HepG2 (cell line): ENCODE results near the gene RORC. TPM values are rescaled to one million over a fixed set of nuclear protein-coding genes. Genes with fewer than 3 reads are reported as not detected.

Experiments used
- ARID5B ChIP-seq: IDR thresholded peaks from 2 replicates; pipeline ENCODE4 v1.4.0; 2020; ENCODE audit warnings: mild to moderate bottlenecking, missing genetic modification reagents
- CSRNP2 ChIP-seq: sonication (generic); formaldehyde crosslinking; conservative IDR thresholded peaks from 2 replicates; pipeline ENCODE4 v1.8.0; 2022; ENCODE audit warnings: low read depth, missing genetic modification reagents
- FOXK1 ChIP-seq: sonication (generic); formaldehyde crosslinking; IDR thresholded peaks from 2 replicates; pipeline ENCODE4 v1.4.0; 2020; ENCODE audit warnings: low read depth, missing genetic modification reagents, borderline replicate concordance
- GRHL1 ChIP-seq: sonication (generic); formaldehyde crosslinking; conservative IDR thresholded peaks from 2 replicates; pipeline ENCODE4 v1.8.0; 2022; ENCODE audit warnings: missing genetic modification reagents
- LBX2 ChIP-seq: sonication (generic); formaldehyde crosslinking; IDR thresholded peaks from 2 replicates; pipeline ENCODE4 v1.5.0; 2020; ENCODE audit warnings: missing genetic modification reagents, mild to moderate bottlenecking, borderline replicate concordance
- NR2C2 ChIP-seq: sonication (generic); formaldehyde crosslinking; IDR thresholded peaks from 2 replicates; pipeline ENCODE4 v1.4.0; 2020; ENCODE audit warnings: missing genetic modification reagents, mild to moderate bottlenecking, moderate library complexity, borderline replicate concordance
- SOX6 ChIP-seq, 2 experiments: fragments of 450-650 bp in 1 of 2; sonication (generic) in 1 of 2; formaldehyde crosslinking in 1 of 2; IDR thresholded peaks; 2 replicates each; pipeline versions ENCODE4 v1.4.0 to v1.6.1; 2017 to 2020; ENCODE audit warnings: antibody characterized with exemption in 1 of 2, mild to moderate bottlenecking in 1 of 2, missing genetic modification reagents in 1 of 2
- ZBTB3 ChIP-seq: sonication (generic); formaldehyde crosslinking; IDR thresholded peaks from 2 replicates; pipeline ENCODE4 v1.4.0; 2020; ENCODE audit warnings: low read depth, mild to moderate bottlenecking, moderate library complexity, missing genetic modification reagents, borderline replicate concordance
- ZBTB42 ChIP-seq: sonication (generic); formaldehyde crosslinking; IDR thresholded peaks from 2 replicates; pipeline ENCODE4 v1.5.0; 2020; ENCODE audit warnings: mild to moderate bottlenecking, missing genetic modification reagents
- ZFP36 ChIP-seq: fragments of 150-350 bp; IDR thresholded peaks from 2 replicates; pipeline ENCODE4 v1.6.1; 2018; ENCODE audit warnings: borderline replicate concordance, low read length, low read depth; ENCODE audit not compliant: partially characterized antibody
- ZFP36L1 ChIP-seq: sonication (generic); formaldehyde crosslinking; IDR thresholded peaks from 2 replicates; pipeline ENCODE4 v1.8.0; 2022; ENCODE audit warnings: mild to moderate bottlenecking, missing genetic modification reagents, moderate library complexity
- ZNF710 ChIP-seq: sonication (generic); formaldehyde crosslinking; IDR thresholded peaks from 2 replicates; pipeline ENCODE4 v1.5.0; 2020; ENCODE audit warnings: mild to moderate bottlenecking, missing genetic modification reagents, borderline replicate concordance
- polyA plus RNA-seq, 8 experiments: library from polyadenylated mRNA; depleted of rRNA in 3 of 8; stranded (reverse) in 7 of 8; unstranded in 1 of 8; fragments of >200 nt; fragmentation: Illumina TruSeq in 4 of 8; extraction: Trizol in 4 of 8; gene quantifications; 2 replicates each; pipeline versions ENCODE4 v1.2.1 to v1.2.3, GENCODE V29; 2011 to 2016; ENCODE audit warnings: low read depth in 4 of 8, missing spikeins in 1 of 8, mixed read lengths in 1 of 8; ENCODE audit not compliant: insufficient read depth in 1 of 8
- total RNA-seq, 5 experiments: library from RNA; depleted of rRNA; stranded (reverse); fragments of >200 nt; fragmentation: Illumina TruSeq; extraction: Trizol; gene quantifications; 2 replicates each; pipeline ENCODE4 v1.2.3, GENCODE V29; 2016; ENCODE audit warnings: low read depth in 1 of 5

Gene RORC
- total and polyA plus RNA-seq, 2 of the 13 experiments (the other 11 are each of a cell fraction or from before 2014, with no cell fraction given): 2.5 to 6.5 TPM

GRCh38 chr1:151762941-151763921 lies 68.4 kb downstream of the RORC start, which contains the start of gene MRPL9 (continued):
- TF ChIP-seq ARID5B (CRISPR knock-in tag) (peak; percentile 41; the same call in 1 of the 2 replicates), FOXK1 (CRISPR knock-in tag) (peak; percentile 86; the same call in 1 of the 2 replicates), GRHL1 (CRISPR knock-in tag) (no peak), ZNF710 (0 out of 2 replicates have a peak, but pooled peaks have one; percentile 26), LBX2 (no peak), ZFP36 (no peak), ZBTB3 (CRISPR knock-in tag) (0 out of 2 replicates have a peak, but pooled peaks have one; percentile 69), ZFP36L1 (no peak), NR2C2 (CRISPR knock-in tag) (peak; percentile 69; the same call in 1 of the 2 replicates), ZBTB42 (peak; percentile 84; the same call in 1 of the 2 replicates), SOX6 (IDR thresholded peaks at IDR 0.05) (no peak), SOX6 (CRISPR knock-in tag; IDR thresholded peaks at IDR 0.05) (peak; percentile 48; the same call in 1 of the 2 replicates), CSRNP2 (CRISPR knock-in tag) (no peak)
